ENCODE results near the gene SPTLC2.

Gene SPTLC2

DNA sequence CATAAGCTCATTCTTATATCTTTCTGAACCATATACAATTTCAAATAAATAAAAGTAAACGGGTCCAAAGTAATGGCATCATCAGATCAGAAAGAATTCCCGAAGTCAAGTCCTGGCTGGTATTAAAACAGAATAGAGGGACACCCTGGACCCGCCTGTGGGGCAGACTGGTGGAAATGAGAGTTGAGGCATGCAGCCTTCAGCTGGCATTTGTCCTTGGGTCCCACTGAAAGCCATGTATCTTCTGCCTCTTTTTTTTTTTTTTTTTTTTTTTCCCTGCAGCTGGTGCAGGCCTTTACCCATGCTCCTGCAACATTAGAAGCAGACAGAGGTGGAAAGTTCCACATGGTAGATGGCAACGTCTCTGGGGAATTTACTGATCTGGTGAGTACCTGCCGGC, 148.6 kb downstream of the SPTLC2 start:
- DNase-seq (ENCODE audit: low spot score): no peak

DNA sequence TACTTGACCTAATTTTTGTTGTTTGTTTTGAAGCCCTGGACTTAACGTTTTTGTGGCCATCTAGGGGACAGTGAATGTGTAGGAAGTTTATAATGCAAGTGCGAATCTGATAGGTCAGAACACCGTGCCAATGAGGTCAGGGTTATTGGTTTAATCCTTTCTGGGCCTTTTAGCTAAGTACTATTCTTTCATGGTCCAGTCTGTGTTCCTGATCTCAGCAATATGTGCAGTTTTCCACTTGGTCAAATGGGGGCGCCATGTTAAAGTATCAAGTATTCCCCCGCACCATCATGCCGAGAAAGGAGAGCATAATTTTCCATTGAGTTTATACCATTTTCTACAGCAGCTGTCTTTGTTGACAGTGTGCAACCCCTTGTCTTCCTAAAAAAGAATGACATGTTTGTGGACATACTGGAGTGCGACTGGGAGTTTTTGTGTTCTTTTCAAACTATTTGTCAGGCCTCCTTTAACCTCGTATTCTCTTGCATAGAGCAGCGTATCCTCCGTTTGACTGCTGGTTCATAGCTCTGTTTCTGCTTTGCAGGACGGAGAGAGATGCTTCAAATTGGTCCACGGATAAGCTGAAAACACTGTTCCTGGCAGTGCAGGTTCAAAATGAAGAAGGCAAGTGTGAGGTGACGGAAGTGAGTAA, 157.2 kb downstream of the SPTLC2 start:
- DNase-seq (ENCODE audit: low spot score): peak; percentile 55

DNA sequence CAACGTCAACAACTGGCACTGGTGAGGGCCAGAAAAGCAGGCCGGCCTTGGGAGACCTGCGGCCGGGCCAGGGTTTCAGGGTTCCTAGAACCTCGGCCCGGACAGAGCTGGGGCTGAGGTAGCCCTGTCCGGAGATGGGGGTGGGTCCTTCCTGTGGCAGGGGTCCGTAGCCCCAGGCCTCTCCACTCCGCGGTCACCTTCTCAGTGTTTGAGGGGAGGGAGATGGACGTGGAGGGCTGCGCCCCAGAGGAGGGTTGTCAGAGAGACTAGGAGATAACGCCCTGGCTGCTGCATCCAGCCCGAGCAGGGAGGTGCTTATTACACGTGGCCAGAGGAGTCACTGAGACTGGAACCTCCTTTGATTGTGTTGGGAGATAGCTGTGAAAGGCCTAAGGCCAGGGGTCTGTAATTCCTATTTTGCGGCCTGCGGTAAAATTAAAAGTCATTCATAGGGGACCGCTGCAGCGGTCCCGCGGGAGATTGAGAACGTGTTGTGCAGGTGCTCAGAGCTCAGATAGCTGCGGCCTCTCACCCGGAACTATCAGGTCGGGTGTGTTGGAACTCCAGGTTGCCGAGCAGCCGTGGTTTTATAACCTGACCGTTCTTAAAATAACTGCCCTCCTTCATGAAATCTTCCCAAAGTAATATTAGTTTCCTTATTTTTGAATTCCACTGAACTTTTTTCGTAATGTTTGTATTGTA, 158.0 kb downstream of the SPTLC2 start:
- DNase-seq (ENCODE audit: low spot score): peak; percentile 41

DNA sequence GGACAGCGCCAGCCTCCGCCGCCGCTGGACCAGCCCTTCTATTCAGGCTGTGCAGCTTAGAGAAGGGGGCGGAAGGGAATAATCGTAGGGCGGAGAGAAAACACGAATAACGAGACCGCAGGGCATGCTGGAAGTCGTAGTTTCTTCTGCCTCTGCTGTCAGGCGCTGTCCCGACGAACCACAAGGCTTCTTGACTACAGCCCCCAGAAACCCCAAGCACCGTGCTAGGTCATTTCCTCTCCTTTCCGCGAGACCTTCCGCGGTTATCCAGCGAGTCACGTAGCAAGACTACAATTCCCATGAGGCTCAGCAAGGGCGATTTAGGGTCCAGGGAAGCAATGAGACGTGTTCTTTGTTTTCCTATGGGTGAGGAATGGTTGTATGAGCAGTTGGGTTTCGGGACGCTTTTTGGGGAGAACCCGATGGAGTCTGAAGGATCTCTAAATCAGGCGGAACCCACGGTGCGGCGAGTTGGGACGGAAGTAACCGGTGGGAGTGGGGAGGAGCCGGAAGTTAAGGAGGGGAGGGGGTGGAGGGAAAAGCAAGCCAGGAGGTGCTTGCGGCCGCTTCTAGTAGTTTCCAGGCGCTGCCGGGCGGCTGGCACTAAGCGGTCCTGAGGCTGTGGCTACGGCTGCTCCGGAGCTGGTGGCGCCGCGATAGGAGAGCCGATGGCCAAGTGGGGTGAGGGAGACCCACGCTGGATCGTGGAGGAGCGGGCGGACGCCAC, 158.8 kb downstream of the SPTLC2 start, which contains the start of the genes AHSA1 and VIPAS39:
Gene AHSA1, plus strand, starts transcription at position 572 of the 727 bp plus-strand sequence. Its CDS starts 97 bp downstream, at position 669.
Gene VIPAS39, minus strand, starts transcription at position 80 of the 727 bp plus-strand sequence. CDS start 3,499 bp downstream, outside the sequence.
- peak; percentile 91 for DNase-seq (ENCODE audit: low spot score)

DNA sequence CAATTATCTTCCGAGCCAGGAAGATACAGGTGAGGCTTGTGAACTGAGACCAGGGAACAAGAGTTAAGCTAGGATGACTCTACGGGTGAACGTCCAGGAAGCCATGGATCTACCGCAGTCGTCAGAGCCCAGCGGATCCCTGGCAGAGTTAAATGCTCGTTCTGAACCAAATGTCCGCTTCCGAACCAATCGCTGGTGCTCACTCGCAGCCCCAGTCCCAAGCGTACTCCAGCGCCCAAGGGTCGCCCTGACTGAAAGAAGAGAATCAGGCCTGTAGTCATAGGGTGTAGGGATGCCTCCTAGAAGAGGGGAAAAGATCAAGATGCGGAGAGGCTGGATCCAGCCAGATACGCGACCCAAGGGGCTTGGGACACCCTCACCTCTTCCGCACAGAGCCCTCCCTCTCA, 159.3 kb downstream of the SPTLC2 start:
- DNase-seq (ENCODE audit: low spot score): peak; percentile 30

All from hepatic stellate cell (primary cell).